HepG2 (cell line): Measurements from ENCODE around the gene MORN5. TPM values are rescaled to one million over a fixed set of nuclear protein-coding genes. Genes with fewer than 3 reads are reported as not detected.

ENCODE experiments used
- ATAC-seq: fragments of 200-7000 bp; cut with Tn5 transposase; 3 replicates; pipeline ENCODE4 v1.9.1; 2020; ENCODE audit warnings: mild to moderate bottlenecking, moderate library complexity
- BruUV-seq: library from RNA; stranded (reverse); fragments of 400-500 nt; replicated peaks from 2 replicates; lab custom pipeline; 2021; lab: Mats Ljungman, UMichigan
- CTCF ChIA-PET: fragments of 300-600 bp; formaldehyde crosslinking; extraction: SDS; loops from one replicate; lab custom pipeline; 2021; ENCODE audit warnings: low total read pairs, inconsistent platforms, low intra/inter-chr PET ratio; lab: Yijun Ruan, JAX
- POLR2A ChIA-PET: fragments of 350-600 bp; sonication (Branson Sonifier 250); formaldehyde crosslinking; loops from one replicate; lab custom pipeline; 2020; ENCODE audit warnings: antibody characterized with exemption, inconsistent platforms; lab: Yijun Ruan, JAX
- DNase-seq: peaks from one replicate; pipeline ENCODE4 v3.0.0-alpha.2; 2015; ENCODE audit warnings: low spot score
- FAIRE-seq: peaks from 3 replicates; lab custom pipeline; 2011; peaks lifted over from hg19 to GRCh38; lab: Jason Lieb, UNC
- H2AFZ ChIP-seq: one replicate; pipeline ENCODE4 v1.6.1; 2011; ENCODE audit warnings: low read length, inconsistent platforms
- H3K27ac ChIP-seq: fragments of 300-600 bp; 3 replicates; pipeline ENCODE4 v1.8.0; 2011; ENCODE audit warnings: mixed run types, mild to moderate bottlenecking, mixed read lengths, low read length, inconsistent platforms; ENCODE audit not compliant: insufficient read depth; ENCODE audit errors: extremely low read length
- H3K27me3 ChIP-seq, 2 experiments: fragments of 200-600 bp in 1 of 2; 2 replicates in 1 of 2; 3 replicates in 1 of 2; pipeline versions ENCODE4 v1.6.0 to v1.8.0; 2011; ENCODE audit warnings: low read length in 2 of 2, mild to moderate bottlenecking in 2 of 2, moderate library complexity in 2 of 2, inconsistent platforms in 1 of 2; ENCODE audit not compliant: insufficient read depth in 2 of 2, control insufficient read depth in 1 of 2
- H3K36me3 ChIP-seq, 2 experiments: fragments of 200-600 bp in 1 of 2; replicated peaks in 1 of 2; 2 replicates in 1 of 2; 3 replicates in 1 of 2; pipeline versions ENCODE4 v1.5.1 to v1.8.0; 2011; ENCODE audit warnings: low read length in 2 of 2, inconsistent platforms in 1 of 2; ENCODE audit not compliant: insufficient read depth in 2 of 2, control insufficient read depth in 1 of 2
- H3K4me1 ChIP-seq: 2 replicates; pipeline ENCODE4 v1.5.1; 2012; ENCODE audit warnings: low read length, inconsistent platforms; ENCODE audit not compliant: insufficient read depth
- H3K4me2 ChIP-seq: 2 replicates; pipeline ENCODE4 v1.6.0; 2011; ENCODE audit warnings: low read depth, low read length, inconsistent platforms
- H3K4me3 ChIP-seq, 3 experiments: fragments of 200-600 bp in 1 of 3; sonication (generic), shearing (Covaris generic) in 1 of 3; replicated peaks in 1 of 3; 2 replicates each; pipeline ENCODE4 v1.5.1; 2011 to 2016; ENCODE audit warnings: low read length in 3 of 3, inconsistent platforms in 2 of 3, low read depth in 2 of 3, mild to moderate bottlenecking in 2 of 3, control low read depth in 1 of 3, mixed read lengths in 1 of 3; ENCODE audit not compliant: insufficient read depth in 1 of 3
- H3K79me2 ChIP-seq: one replicate; pipeline ENCODE4 v1.6.1; 2011; ENCODE audit warnings: low read length, inconsistent platforms; ENCODE audit not compliant: insufficient read depth
- H3K9ac ChIP-seq: 2 replicates; pipeline ENCODE4 v1.6.0; 2011; ENCODE audit warnings: mild to moderate bottlenecking, low read depth, low read length, inconsistent platforms; ENCODE audit not compliant: insufficient read depth
- H3K9me3 ChIP-seq: 2 replicates; pipeline ENCODE4 v1.5.1; 2012; ENCODE audit warnings: mild to moderate bottlenecking, low read length
- H4K20me1 ChIP-seq: 2 replicates; pipeline ENCODE4 v1.6.0; 2011; ENCODE audit warnings: inconsistent platforms, mild to moderate bottlenecking, low read length, moderate library complexity; ENCODE audit not compliant: insufficient read depth
- ADNP ChIP-seq: sonication (generic); formaldehyde crosslinking; IDR thresholded peaks from 2 replicates; pipeline ENCODE4 v1.4.0; 2020; ENCODE audit warnings: missing genetic modification reagents
- HNRNPL ChIP-seq: fragments of 200-400 bp; formaldehyde crosslinking; IDR thresholded peaks from 2 replicates; pipeline ENCODE4 v1.6.1; 2017; ENCODE audit warnings: mild to moderate bottlenecking, low read depth, low read length
- MYNN ChIP-seq: sonication (generic); formaldehyde crosslinking; IDR thresholded peaks from 2 replicates; pipeline ENCODE4 v1.4.0; 2020; ENCODE audit warnings: mild to moderate bottlenecking, low read depth, missing genetic modification reagents
- NFIC ChIP-seq: IDR thresholded peaks from 2 replicates; pipeline ENCODE4 v1.6.1; 2012; ENCODE audit warnings: mild to moderate bottlenecking, low read length, inconsistent platforms
- PAWR ChIP-seq: sonication (generic); formaldehyde crosslinking; IDR thresholded peaks from 2 replicates; pipeline ENCODE4 v1.4.0; 2020; ENCODE audit warnings: missing genetic modification reagents, mild to moderate bottlenecking, borderline replicate concordance
- POGZ ChIP-seq: sonication (generic); formaldehyde crosslinking; IDR thresholded peaks from 2 replicates; pipeline ENCODE4 v1.4.0; 2020; ENCODE audit warnings: mild to moderate bottlenecking, missing genetic modification reagents
- ZNF350 ChIP-seq: sonication (generic); formaldehyde crosslinking; IDR thresholded peaks from 2 replicates; pipeline ENCODE4 v1.4.0; 2020; ENCODE audit warnings: mild to moderate bottlenecking, low read depth, missing genetic modification reagents, borderline replicate concordance
- ZNF564 ChIP-seq: sonication (generic); formaldehyde crosslinking; IDR thresholded peaks from 2 replicates; pipeline ENCODE4 v1.8.1; 2023; ENCODE audit warnings: mild to moderate bottlenecking, missing genetic modification reagents
- ZNF7 ChIP-seq: IDR thresholded peaks from 2 replicates; pipeline ENCODE4 v1.6.1; 2016; ENCODE audit warnings: missing biosample characterization, missing genetic modification reagents
- ZNF780A ChIP-seq: sonication (generic); formaldehyde crosslinking; IDR thresholded peaks from 2 replicates; pipeline ENCODE4 v1.8.0; 2022; ENCODE audit warnings: mild to moderate bottlenecking, missing genetic modification reagents, moderate library complexity
- WGBS: methylation state at CpG from one replicate; pipeline ENCODE4 v1.1.6; 2017; ENCODE audit warnings: low lambda C conversion rate; 5-methylcytosine and 5-hydroxymethylcytosine counted together
- in situ Hi-C: cut with HindIII; loops from 2 replicates; pipeline ENCODE4 v1.10.0; 2017; ENCODE audit warnings: low pct_unique_long_range_greater_than_20kb; ENCODE audit not compliant: extremely low pct_ligation_motif_present
- intact Hi-C: fragments of 100-400 bp; cut with micrococcal nuclease; formaldehyde crosslinking; loops from one replicate; pipeline ENCODE4 v1.10.0; 2022; ENCODE audit not compliant: unreplicated experiment
- polyA plus RNA-seq, 8 experiments: library from polyadenylated mRNA; depleted of rRNA in 3 of 8; stranded (reverse) in 7 of 8; unstranded in 1 of 8; fragments of >200 nt; fragmentation: Illumina TruSeq in 4 of 8; extraction: Trizol in 4 of 8; gene quantifications; 2 replicates each; pipeline versions ENCODE4 v1.2.1 to v1.2.3, GENCODE V29; 2011 to 2016; ENCODE audit warnings: low read depth in 4 of 8, missing spikeins in 1 of 8, mixed read lengths in 1 of 8; ENCODE audit not compliant: insufficient read depth in 1 of 8
- total RNA-seq, 5 experiments: library from RNA; depleted of rRNA; stranded (reverse); fragments of >200 nt; fragmentation: Illumina TruSeq; extraction: Trizol; gene quantifications; 2 replicates each; pipeline ENCODE4 v1.2.3, GENCODE V29; 2016; ENCODE audit warnings: low read depth in 1 of 5
- TF ChIP-seq, protein P1 (sequence below): sonication (generic); formaldehyde crosslinking; IDR thresholded peaks from 2 replicates; pipeline ENCODE4 v1.5.0; 2020; ENCODE audit warnings: missing genetic modification reagents
- TF ChIP-seq, protein P2 (sequence below): sonication (generic); formaldehyde crosslinking; IDR thresholded peaks from 2 replicates; pipeline ENCODE4 v1.5.0; 2020; ENCODE audit warnings: missing genetic modification reagents, mild to moderate bottlenecking, borderline replicate concordance
- TF ChIP-seq, protein P3 (sequence below): sonication (generic); formaldehyde crosslinking; IDR thresholded peaks from 2 replicates; pipeline ENCODE4 v1.8.0; 2022; ENCODE audit warnings: low read depth, missing genetic modification reagents

MORN5 gene
- total and polyA plus RNA-seq, 2 of the 13 experiments (the other 11 are each of a cell fraction or from before 2014, with no cell fraction given), result not detected

DNA sequence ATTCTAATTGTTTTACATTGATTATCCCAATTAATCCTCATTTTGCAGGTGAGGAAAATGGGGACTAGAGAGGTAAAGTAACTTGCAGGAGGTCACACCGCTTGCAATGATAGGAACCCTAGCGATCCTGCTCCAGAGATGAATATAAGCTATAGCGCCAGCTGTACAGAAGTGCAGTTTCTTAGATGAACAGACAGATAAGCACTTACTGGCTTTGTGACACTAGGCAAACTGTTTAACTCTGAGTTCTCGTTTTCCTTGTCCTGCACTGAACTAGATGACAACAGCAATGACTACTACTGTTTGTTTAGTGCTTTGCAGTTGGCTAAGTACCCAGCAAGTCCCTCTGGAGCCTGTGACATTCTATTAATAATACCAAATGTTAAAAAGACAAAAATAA, 57.9 kb downstream of the MORN5 start (continued):
- TF ChIP-seq, protein P1, sequence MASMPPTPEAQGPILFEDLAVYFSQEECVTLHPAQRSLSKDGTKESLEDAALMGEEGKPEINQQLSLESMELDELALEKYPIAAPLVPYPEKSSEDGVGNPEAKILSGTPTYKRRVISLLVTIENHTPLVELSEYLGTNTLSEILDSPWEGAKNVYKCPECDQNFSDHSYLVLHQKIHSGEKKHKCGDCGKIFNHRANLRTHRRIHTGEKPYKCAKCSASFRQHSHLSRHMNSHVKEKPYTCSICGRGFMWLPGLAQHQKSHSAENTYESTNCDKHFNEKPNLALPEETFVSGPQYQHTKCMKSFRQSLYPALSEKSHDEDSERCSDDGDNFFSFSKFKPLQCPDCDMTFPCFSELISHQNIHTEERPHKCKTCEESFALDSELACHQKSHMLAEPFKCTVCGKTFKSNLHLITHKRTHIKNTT, result no peak

DNA sequence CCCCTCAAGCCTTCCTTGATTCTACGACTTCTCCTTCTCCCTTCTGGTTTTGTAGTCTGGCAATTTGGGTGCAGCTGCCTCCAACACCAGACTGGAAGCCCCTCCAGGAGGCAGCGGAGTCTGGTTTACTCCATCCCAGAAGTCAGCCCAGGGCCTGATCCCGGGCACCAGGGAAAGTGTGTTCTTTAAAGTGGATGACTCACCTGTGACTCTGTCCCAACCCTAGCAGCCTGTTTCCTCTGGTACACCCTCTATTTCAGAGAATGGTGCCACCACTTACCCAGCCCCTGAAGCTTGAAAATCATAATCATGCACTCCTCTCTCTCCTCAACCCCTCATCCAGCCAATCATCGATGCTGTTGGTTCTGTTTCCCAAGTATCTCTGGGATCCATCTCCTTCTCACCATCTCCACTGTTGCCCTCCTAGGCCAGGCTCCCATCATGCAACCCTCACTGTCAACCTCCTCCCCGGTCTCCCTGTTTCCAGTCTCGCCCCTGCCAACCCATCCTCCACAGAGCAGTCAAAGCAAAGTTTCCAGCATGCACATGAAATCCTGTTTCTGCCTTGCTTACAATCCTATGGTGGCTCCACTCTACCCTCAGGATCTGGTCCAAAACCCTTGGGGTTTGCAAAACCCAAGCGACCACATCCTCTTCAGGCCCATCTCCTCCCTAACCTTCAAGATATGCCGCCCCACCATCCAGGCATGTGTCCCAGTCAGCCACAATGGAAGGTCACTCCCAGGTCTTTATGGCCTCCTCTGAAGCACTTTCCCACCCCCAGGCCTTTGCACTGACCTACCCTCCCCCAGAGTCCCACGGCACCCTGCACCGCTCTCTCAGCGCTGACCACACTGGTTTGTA, 58.6 kb downstream of the MORN5 start:
- in situ Hi-C loops (no loop called here), intact Hi-C loops (no loop called here)
- H3K36me3 ChIP-seq, result no peaks in the 10 kb centered on the region
- H4K20me1 ChIP-seq, result no peaks in the 10 kb centered on the region
- H3K27me3 ChIP-seq, result peaks cover 6 to 77% of the 10 kb centered on the region in 2 experiments; a peak in 4 of 5 replicates
- CTCF ChIA-PET, result no interaction called here
- peak overlapping the region; percentile 65 for H3K4me2 ChIP-seq
- peaks cover 58% of the 10 kb centered on the region for H3K4me1 ChIP-seq
- H3K9ac ChIP-seq, result no peak overlapping the region
- H3K27ac ChIP-seq, result no peak overlapping the region
- no peak for ATAC-seq
- H3K79me2 ChIP-seq, result no peaks in the 10 kb centered on the region
- WGBS, result 31% methylated on average over 11 of the region's 11 CpGs
- FAIRE-seq, result no peak
- no peak overlapping the region for H2AFZ ChIP-seq
- DNase-seq, result no peak
- H3K4me3 ChIP-seq, result peak overlapping the region in 2 of 3 experiments; percentile 43 to 50; a peak in 3 of 6 replicates
- POLR2A ChIA-PET, result no interaction called here
- H3K9me3 ChIP-seq, result no peaks in the 10 kb centered on the region
- no TSS peak for BruUV-seq
- TF ChIP-seq, protein P2, sequence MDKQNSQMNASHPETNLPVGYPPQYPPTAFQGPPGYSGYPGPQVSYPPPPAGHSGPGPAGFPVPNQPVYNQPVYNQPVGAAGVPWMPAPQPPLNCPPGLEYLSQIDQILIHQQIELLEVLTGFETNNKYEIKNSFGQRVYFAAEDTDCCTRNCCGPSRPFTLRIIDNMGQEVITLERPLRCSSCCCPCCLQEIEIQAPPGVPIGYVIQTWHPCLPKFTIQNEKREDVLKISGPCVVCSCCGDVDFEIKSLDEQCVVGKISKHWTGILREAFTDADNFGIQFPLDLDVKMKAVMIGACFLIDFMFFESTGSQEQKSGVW (CRISPR knock-in tag), result no peak
- TF ChIP-seq, protein P3, sequence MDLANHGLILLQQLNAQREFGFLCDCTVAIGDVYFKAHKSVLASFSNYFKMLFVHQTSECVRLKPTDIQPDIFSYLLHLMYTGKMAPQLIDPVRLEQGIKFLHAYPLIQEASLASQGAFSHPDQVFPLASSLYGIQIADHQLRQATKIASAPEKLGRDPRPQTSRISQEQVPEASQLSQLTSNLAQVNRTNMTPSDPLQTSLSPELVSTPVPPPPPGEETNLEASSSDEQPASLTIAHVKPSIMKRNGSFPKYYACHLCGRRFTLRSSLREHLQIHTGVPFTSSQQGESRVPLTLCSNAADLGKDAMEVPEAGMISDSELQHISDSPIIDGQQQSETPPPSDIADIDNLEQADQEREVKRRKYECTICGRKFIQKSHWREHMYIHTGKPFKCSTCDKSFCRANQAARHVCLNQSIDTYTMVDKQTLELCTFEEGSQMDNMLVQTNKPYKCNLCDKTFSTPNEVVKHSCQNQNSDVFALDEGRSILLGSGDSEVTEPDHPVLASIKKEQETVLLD, result no peak
- TF ChIP-seq NFIC (no peak), MYNN (CRISPR knock-in tag) (no peak), ZNF7 (no peak), ADNP (CRISPR knock-in tag) (no peak), HNRNPL (no peak), ZNF564 (CRISPR knock-in tag) (no peak), POGZ (CRISPR knock-in tag) (no peak), ZNF780A (CRISPR knock-in tag) (no peak), PAWR (no peak), ZNF350 (CRISPR knock-in tag) (no peak)
